Fibroblast of lung (primary cell): Measurements from ENCODE around the gene PRSS53.

Experiments
- EZH2 ChIP-seq: IDR thresholded peaks from 2 replicates; pipeline ENCODE4 v1.5.1; 2012; ENCODE audit warnings: low read length, control low read depth, mild to moderate bottlenecking; ENCODE audit errors: missing control alignments
- TF ChIP-seq, protein P1 (sequence below), 2 donors: IDR thresholded peaks in 1 of 2; conservative IDR thresholded peaks in 1 of 2; 1 replicate in 1 of 2; 2 replicates in 1 of 2; pipeline ENCODE4 v1.5.1; 2011 to 2012; ENCODE audit warnings: low read length in 2 of 2, control low read depth in 1 of 2, inconsistent platforms in 1 of 2, low read depth in 1 of 2, mild to moderate bottlenecking in 1 of 2

DNA sequence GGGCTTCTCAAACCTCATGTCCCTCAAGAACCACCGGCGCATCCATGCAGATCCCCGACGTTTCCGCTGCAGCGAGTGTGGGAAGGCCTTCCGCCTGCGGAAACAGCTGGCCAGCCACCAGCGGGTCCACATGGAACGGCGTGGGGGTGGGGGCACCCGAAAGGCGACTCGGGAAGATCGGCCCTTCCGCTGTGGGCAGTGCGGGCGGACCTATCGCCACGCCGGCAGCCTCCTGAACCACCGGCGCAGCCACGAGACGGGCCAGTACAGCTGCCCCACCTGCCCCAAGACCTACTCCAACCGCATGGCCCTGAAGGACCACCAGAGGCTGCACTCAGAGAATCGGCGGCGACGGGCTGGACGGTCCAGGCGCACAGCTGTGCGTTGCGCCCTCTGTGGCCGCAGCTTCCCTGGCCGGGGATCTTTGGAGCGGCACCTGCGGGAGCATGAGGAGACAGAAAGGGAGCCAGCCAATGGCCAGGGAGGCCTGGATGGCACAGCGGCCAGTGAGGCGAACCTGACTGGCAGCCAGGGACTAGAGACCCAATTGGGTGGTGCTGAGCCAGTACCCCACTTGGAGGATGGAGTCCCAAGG lies 8.6 kb downstream of the PRSS53 start:
- TF ChIP-seq, protein P1, sequence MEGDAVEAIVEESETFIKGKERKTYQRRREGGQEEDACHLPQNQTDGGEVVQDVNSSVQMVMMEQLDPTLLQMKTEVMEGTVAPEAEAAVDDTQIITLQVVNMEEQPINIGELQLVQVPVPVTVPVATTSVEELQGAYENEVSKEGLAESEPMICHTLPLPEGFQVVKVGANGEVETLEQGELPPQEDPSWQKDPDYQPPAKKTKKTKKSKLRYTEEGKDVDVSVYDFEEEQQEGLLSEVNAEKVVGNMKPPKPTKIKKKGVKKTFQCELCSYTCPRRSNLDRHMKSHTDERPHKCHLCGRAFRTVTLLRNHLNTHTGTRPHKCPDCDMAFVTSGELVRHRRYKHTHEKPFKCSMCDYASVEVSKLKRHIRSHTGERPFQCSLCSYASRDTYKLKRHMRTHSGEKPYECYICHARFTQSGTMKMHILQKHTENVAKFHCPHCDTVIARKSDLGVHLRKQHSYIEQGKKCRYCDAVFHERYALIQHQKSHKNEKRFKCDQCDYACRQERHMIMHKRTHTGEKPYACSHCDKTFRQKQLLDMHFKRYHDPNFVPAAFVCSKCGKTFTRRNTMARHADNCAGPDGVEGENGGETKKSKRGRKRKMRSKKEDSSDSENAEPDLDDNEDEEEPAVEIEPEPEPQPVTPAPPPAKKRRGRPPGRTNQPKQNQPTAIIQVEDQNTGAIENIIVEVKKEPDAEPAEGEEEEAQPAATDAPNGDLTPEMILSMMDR (conservative IDR thresholded peaks at IDR 0.05 in 1 of 2, IDR thresholded peaks at IDR 0.05 in 1 of 2; ENCODE audit: low read depth in 1 of 2, low read length in 2 of 2): no peak
- no peak for TF ChIP-seq EZH2
